Peyer's patch (tissue), 4 donors: ENCODE results near the gene GRIFIN.

Source experiments
- CTCF ChIP-seq, 6 experiments: fragments of 450-650 bp in 4 of 6; fragments of 200-600 bp in 2 of 6; sonication (generic) in 1 of 6; IDR thresholded peaks; one replicate each; pipeline ENCODE4 v1.5.1; 2017 to 2019; ENCODE audit warnings: antibody characterized with exemption in 6 of 6, mild to moderate bottlenecking in 3 of 6, moderate library complexity in 1 of 6
- POLR2A ChIP-seq, 2 donors: fragments of 450-650 bp; IDR thresholded peaks; one replicate each; pipeline ENCODE4 v1.5.1; 2017; ENCODE audit warnings: antibody characterized with exemption in 2 of 2, mild to moderate bottlenecking in 2 of 2, moderate library complexity in 2 of 2

DNA sequence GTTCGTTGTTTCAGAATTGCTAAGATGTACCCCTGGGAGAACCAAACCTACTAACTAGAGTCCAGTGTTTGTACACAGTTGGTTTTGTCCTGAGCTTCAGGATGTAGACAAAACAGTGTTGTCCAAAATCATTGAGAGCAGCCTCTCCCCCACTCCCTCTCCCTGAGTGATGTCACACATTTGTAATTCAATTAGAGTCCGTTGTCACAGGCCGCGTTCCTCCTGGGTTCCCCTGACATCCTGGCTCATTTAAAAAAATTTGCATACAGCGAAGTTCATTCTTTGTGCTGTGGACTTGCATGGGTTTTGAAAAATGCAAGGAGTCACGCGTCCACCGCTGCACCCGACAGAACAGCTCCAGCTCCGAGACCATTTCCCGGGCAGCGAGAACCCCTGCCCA, 10.3 kb downstream of the GRIFIN start:
- TF ChIP-seq CTCF (IDR thresholded peaks at IDR 0.05) (no peak), POLR2A (IDR thresholded peaks at IDR 0.05) (no peak)
